H1 (cell line): ENCODE data around the gene IFNW1. TPM values are rescaled to one million over a fixed set of nuclear protein-coding genes. Genes with fewer than 3 reads are reported as not detected.
"Not testable (repeated sequence)": the region's sequence is repeated elsewhere in the genome, so short reads cannot be mapped to it uniquely, and the experiment has no call there.

Source experiments
- CTCF ChIA-PET: fragments of 300-600 bp; sonication (Branson Sonifier 250); formaldehyde crosslinking; loops from one replicate; lab custom pipeline; 2021; ENCODE audit not compliant: partially characterized antibody; lab: Charles Lee
- POLR2A ChIA-PET: fragments of 300-600 bp; sonication (Branson Sonifier 250); formaldehyde crosslinking; loops from one replicate; lab custom pipeline; 2021; ENCODE audit warnings: inconsistent platforms; ENCODE audit not compliant: partially characterized antibody; lab: Charles Lee
- DNase-seq, 2 experiments: peaks; one replicate each; pipeline versions ENCODE4 v3.0.0 to v3.0.0-alpha.2; 2010 to 2022; ENCODE audit warnings: low spot score in 2 of 2, low read depth in 1 of 2, mixed read lengths in 1 of 2
- FAIRE-seq: peaks from 2 replicates; lab custom pipeline; 2011; peaks lifted over from hg19 to GRCh38; lab: Jason Lieb, UNC
- H2AFZ ChIP-seq: 2 replicates; pipeline ENCODE4 v1.8.1; 2012; ENCODE audit warnings: low read length, inconsistent platforms
- H2AK5ac ChIP-seq: 2 replicates; pipeline ENCODE4 v1.6.1; 2013; ENCODE audit warnings: low read depth, low read length
- H2BK120ac ChIP-seq: replicated peaks from 2 replicates; pipeline ENCODE3; 2013; ENCODE audit warnings: low read depth, low read length, inconsistent platforms
- H2BK12ac ChIP-seq: 2 replicates; pipeline ENCODE4 v1.6.1; 2013; ENCODE audit warnings: low read depth, low read length
- H2BK15ac ChIP-seq: 2 replicates; pipeline ENCODE4 v1.6.1; 2013; ENCODE audit warnings: low read length
- H2BK20ac ChIP-seq: 2 replicates; pipeline ENCODE4 v1.6.1; 2013; ENCODE audit warnings: low read length
- H2BK5ac ChIP-seq: 2 replicates; pipeline ENCODE4 v1.6.1; 2013; ENCODE audit warnings: low read depth, low read length
- H3K14ac ChIP-seq: 2 replicates; pipeline ENCODE4 v1.6.1; 2013; ENCODE audit warnings: inconsistent platforms; ENCODE audit not compliant: insufficient read length
- H3K18ac ChIP-seq: 2 replicates; pipeline ENCODE4 v1.6.1; 2013; ENCODE audit warnings: low read length; ENCODE audit errors: extremely low read depth
- H3K23ac ChIP-seq: 2 replicates; pipeline ENCODE4 v1.6.1; 2013; ENCODE audit warnings: inconsistent platforms; ENCODE audit not compliant: insufficient read length
- H3K23me2 ChIP-seq: 2 replicates; pipeline ENCODE4 v1.6.1; 2013; ENCODE audit warnings: low read depth, low read length
- H3K27ac ChIP-seq: 2 replicates; pipeline ENCODE4 v1.6.1; 2011; ENCODE audit warnings: low read depth, low read length, inconsistent platforms
- H3K27me3 ChIP-seq, 4 experiments: replicated peaks in 1 of 4; 1 replicate in 1 of 4; 2 replicates in 3 of 4; pipeline versions ENCODE4 v1.6.1 to v1.8.1; 2011 to 2013; ENCODE audit warnings: low read length in 3 of 4, mild to moderate bottlenecking in 3 of 4, inconsistent platforms in 2 of 4, mixed read lengths in 2 of 4, moderate library complexity in 1 of 4; ENCODE audit not compliant: control insufficient read depth in 3 of 4, insufficient read depth in 3 of 4; ENCODE audit errors: extremely low read depth in 1 of 4
- H3K36me3 ChIP-seq, 4 experiments: 2 replicates each; pipeline versions ENCODE4 v1.6.1 to v1.8.1; 2011 to 2013; ENCODE audit warnings: mild to moderate bottlenecking in 4 of 4, low read length in 3 of 4, moderate library complexity in 2 of 4, control low read depth in 1 of 4, inconsistent platforms in 1 of 4; ENCODE audit not compliant: insufficient read depth in 4 of 4, control insufficient read depth in 2 of 4
- H3K4ac ChIP-seq: replicated peaks from 2 replicates; pipeline ENCODE3; 2013; ENCODE audit warnings: low read length, low read depth, mixed read lengths, inconsistent platforms; ENCODE audit not compliant: insufficient read length
- H3K4me1 ChIP-seq, 4 experiments: replicated peaks in 1 of 4; 1 replicate in 1 of 4; 2 replicates in 3 of 4; pipeline versions ENCODE4 v1.6.1 to v1.8.1; 2011 to 2013; ENCODE audit warnings: low read length in 3 of 4, inconsistent platforms in 2 of 4, mixed read lengths in 1 of 4; ENCODE audit not compliant: insufficient read depth in 4 of 4, control insufficient read depth in 3 of 4
- H3K4me2 ChIP-seq, 2 experiments: 2 replicates each; pipeline versions ENCODE4 v1.6.1 to v1.8.1; 2011 to 2013; ENCODE audit warnings: low read depth in 2 of 2, low read length in 2 of 2, control low read depth in 1 of 2, inconsistent platforms in 1 of 2, mild to moderate bottlenecking in 1 of 2; ENCODE audit not compliant: insufficient read depth in 1 of 2
- H3K4me3 ChIP-seq, 4 experiments: fragments of 200-600, 300-600 bp in 1 of 4; sonication (generic), shearing (Covaris generic), sonication (Bioruptor Twin) in 1 of 4; 2 replicates each; pipeline versions ENCODE4 v1.5.1 to v1.8.1; 2011 to 2016; ENCODE audit warnings: low read length in 4 of 4, low read depth in 3 of 4, control low read depth in 2 of 4, inconsistent platforms in 2 of 4, mild to moderate bottlenecking in 2 of 4, mixed read lengths in 1 of 4, moderate library complexity in 1 of 4; ENCODE audit not compliant: insufficient read depth in 2 of 4; ENCODE audit errors: extremely low read depth in 1 of 4
- H3K56ac ChIP-seq: replicated peaks from 2 replicates; pipeline ENCODE3; 2013; ENCODE audit warnings: low read depth, mild to moderate bottlenecking, mixed read lengths, low read length, inconsistent platforms; ENCODE audit not compliant: insufficient read length
- H3K79me1 ChIP-seq: 2 replicates; pipeline ENCODE4 v1.6.1; 2013; ENCODE audit warnings: low read depth, low read length, control low read depth
- H3K79me2 ChIP-seq, 2 experiments: 2 replicates each; pipeline versions ENCODE4 v1.6.1 to v1.8.1; 2012 to 2013; ENCODE audit warnings: low read length in 2 of 2, mild to moderate bottlenecking in 2 of 2, inconsistent platforms in 1 of 2; ENCODE audit not compliant: insufficient read depth in 2 of 2, control insufficient read depth in 1 of 2
- H3K9ac ChIP-seq, 4 experiments: replicated peaks in 1 of 4; 1 replicate in 1 of 4; 2 replicates in 3 of 4; pipeline versions ENCODE4 v1.6.1 to v1.8.1; 2011 to 2013; ENCODE audit warnings: low read depth in 3 of 4, low read length in 3 of 4, control low read depth in 2 of 4, mild to moderate bottlenecking in 2 of 4, moderate library complexity in 2 of 4, inconsistent platforms in 1 of 4; ENCODE audit errors: extremely low read depth in 1 of 4
- H3K9me3 ChIP-seq, 2 experiments: 2 replicates each; pipeline versions ENCODE4 v1.6.1 to v1.8.1; 2012 to 2013; ENCODE audit warnings: mild to moderate bottlenecking in 2 of 2, moderate library complexity in 2 of 2, control low read depth in 1 of 2, inconsistent platforms in 1 of 2, low read depth in 1 of 2, low read length in 1 of 2, mixed read lengths in 1 of 2; ENCODE audit not compliant: insufficient read depth in 2 of 2
- H4K20me1 ChIP-seq, 2 experiments: replicated peaks in 1 of 2; 2 replicates each; pipeline versions ENCODE3 to v1.8.1; 2011 to 2013; ENCODE audit warnings: inconsistent platforms in 2 of 2, low read length in 2 of 2, mild to moderate bottlenecking in 1 of 2; ENCODE audit not compliant: insufficient read depth in 2 of 2, control insufficient read depth in 1 of 2
- H4K5ac ChIP-seq: 2 replicates; pipeline ENCODE4 v1.6.1; 2013; ENCODE audit warnings: low read length, low read depth, mixed read lengths, inconsistent platforms; ENCODE audit not compliant: insufficient read length
- H4K8ac ChIP-seq: 2 replicates; pipeline ENCODE4 v1.8.0; 2013; ENCODE audit warnings: mild to moderate bottlenecking, moderate library complexity, low read length, inconsistent platforms; ENCODE audit not compliant: insufficient read depth; ENCODE audit errors: extremely low read depth
- H4K91ac ChIP-seq: replicated peaks from 2 replicates; pipeline ENCODE3; 2013; ENCODE audit warnings: low read length, mixed read lengths, inconsistent platforms; ENCODE audit not compliant: insufficient read length
- WGBS, 2 experiments: shearing (Covaris generic) in 1 of 2; methylation state at CpG; one replicate each; pipeline versions ENCODE4 v1.1.6 to v1.1.7; 2013 to 2015; ENCODE audit warnings: low lambda C conversion rate in 2 of 2, mixed read lengths in 2 of 2, inconsistent platforms in 1 of 2, low coverage in 1 of 2, missing lambda C conversion rate in 1 of 2; ENCODE audit not compliant: insufficient replicate concordance in 2 of 2, insufficient coverage in 1 of 2, insufficient read length in 1 of 2; ENCODE audit errors: extremely low coverage in 1 of 2, missing lambda C conversion rate in 1 of 2; 5-methylcytosine and 5-hydroxymethylcytosine counted together
- polyA plus RNA-seq, 7 experiments: library from polyadenylated mRNA; depleted of rRNA in 3 of 7; stranded (reverse) in 5 of 7; unstranded in 2 of 7; fragments of >200 nt in 5 of 7; fragments of 200-250 nt in 2 of 7; gene quantifications; 1 replicate in 5 of 7; 2 replicates in 1 of 7; 4 replicates in 1 of 7; pipeline versions ENCODE4 v1.2.1 to v1.2.3, GENCODE V29; 2011 to 2013; ENCODE audit warnings: missing spikeins in 2 of 7, mixed read lengths in 2 of 7
- total RNA-seq: library from RNA; stranded (reverse); fragmentation: NEBNext Ultra II Directional; extraction: Animal tissue kit (Norgen Biotek cat#: 25700); gene quantifications from 2 replicates; pipeline ENCODE4 v1.2.1, GENCODE V29; 2021

Gene IFNW1
- total and polyA plus RNA-seq, 2 of the 8 experiments (the other 6 are each of a cell fraction or from before 2014, with no cell fraction given): not detected

GRCh38 chr9:21166560-21166959 is 24.9 kb upstream of the IFNW1 start, which contains the start of gene IFNA21:
Gene IFNA21 (minus strand): TSS chr9:21166660. CDS start chr9:21166612, 48 bp downstream.
- H3K9ac ChIP-seq, H2BK12ac ChIP-seq, H2BK15ac ChIP-seq, CTCF ChIA-PET, H3K79me1 ChIP-seq, H4K8ac ChIP-seq, H3K56ac ChIP-seq, H2BK5ac ChIP-seq, POLR2A ChIA-PET, H2BK20ac ChIP-seq, H3K9me3 ChIP-seq, H3K18ac ChIP-seq, DNase-seq, H3K4me1 ChIP-seq, H3K14ac ChIP-seq, H3K4ac ChIP-seq, H3K23me2 ChIP-seq, FAIRE-seq, H3K36me3 ChIP-seq, H3K79me2 ChIP-seq, H4K5ac ChIP-seq, H3K27ac ChIP-seq, H3K27me3 ChIP-seq, H4K91ac ChIP-seq, H2BK120ac ChIP-seq, H3K4me3 ChIP-seq, H2AK5ac ChIP-seq, H3K23ac ChIP-seq, H2AFZ ChIP-seq, H4K20me1 ChIP-seq, H3K4me2 ChIP-seq: not testable (repeated sequence)
- WGBS, 2 experiments: 87% methylated on average over 2 of the region's 2 CpGs; no CpG with 5 or more reads in 1 of the 2 experiments
